ENCODE measurements around the gene KRTAP5-7. TPM values are rescaled to one million over a fixed set of nuclear protein-coding genes. Genes with fewer than 3 reads are reported as not detected.
"Not testable (repeated sequence)": the region's sequence is repeated elsewhere in the genome, so short reads cannot be mapped to it uniquely, and the experiment has no call there.

KRTAP5-7 gene
- total and polyA plus RNA-seq, 2 of the 13 experiments (the other 11 are each of a cell fraction or from before 2014, with no cell fraction given): 0.54 TPM; not detected in 1

DNA sequence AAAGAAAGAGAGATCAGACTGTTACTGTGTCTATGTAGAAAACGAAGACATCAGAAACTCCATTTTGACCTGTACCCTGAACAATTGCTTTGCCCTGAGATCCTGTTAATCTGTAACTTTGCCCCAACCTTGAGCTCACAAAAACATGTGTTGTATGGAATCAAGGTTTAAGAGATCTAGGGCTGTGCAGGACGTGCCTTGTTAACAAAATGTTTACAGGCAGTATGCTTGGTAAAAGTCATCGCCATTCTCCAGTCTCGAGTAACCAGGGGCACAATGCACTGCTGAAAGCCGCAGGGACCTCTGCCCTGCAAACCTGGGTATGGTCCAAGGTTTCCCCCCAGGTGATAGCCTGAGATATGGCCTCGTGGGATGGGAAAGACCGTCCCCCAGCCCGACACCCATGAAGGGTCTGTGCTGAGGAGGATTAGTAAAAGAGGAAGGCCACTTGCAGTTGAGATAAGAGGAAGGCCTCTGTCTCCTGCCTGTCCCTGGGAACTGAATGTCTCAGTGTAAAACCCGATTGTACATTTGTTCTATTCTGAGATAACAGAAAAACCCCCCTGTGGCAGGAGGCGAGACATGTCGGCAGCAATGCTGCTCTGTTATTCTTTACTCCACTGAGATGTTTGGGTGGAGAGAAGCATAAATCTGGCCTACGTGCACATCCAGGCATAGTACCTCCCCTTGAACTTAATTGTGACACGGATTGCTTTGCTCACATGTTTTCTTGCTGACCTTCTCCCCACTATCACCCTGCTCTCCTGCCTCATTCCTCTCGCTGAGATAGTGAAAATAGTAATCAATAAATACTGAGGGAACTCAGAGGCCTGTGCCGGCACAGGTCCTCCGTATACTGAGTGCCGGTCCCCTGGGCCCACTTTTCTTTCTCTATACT lies 7.9 kb downstream of the KRTAP5-7 start (continued):
- TF ChIP-seq, protein P1, sequence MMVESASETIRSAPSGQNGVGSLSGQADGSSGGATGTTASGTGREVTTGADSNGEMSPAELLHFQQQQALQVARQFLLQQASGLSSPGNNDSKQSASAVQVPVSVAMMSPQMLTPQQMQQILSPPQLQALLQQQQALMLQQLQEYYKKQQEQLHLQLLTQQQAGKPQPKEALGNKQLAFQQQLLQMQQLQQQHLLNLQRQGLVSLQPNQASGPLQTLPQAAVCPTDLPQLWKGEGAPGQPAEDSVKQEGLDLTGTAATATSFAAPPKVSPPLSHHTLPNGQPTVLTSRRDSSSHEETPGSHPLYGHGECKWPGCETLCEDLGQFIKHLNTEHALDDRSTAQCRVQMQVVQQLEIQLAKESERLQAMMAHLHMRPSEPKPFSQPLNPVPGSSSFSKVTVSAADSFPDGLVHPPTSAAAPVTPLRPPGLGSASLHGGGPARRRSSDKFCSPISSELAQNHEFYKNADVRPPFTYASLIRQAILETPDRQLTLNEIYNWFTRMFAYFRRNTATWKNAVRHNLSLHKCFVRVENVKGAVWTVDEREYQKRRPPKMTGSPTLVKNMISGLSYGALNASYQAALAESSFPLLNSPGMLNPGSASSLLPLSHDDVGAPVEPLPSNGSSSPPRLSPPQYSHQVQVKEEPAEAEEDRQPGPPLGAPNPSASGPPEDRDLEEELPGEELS (CRISPR knock-in tag; IDR thresholded peaks at IDR 0.05): peak; percentile 81
- TF ChIP-seq SKI (IDR thresholded peaks at IDR 0.05; ENCODE audit: partially characterized antibody) (peak; percentile 50), BORCS8-MEF2B (CRISPR knock-in tag; IDR thresholded peaks at IDR 0.05) (peak; percentile 32; the same call in 1 of the 2 replicates), NR2F6 (IDR thresholded peaks at IDR 0.05) (peak; percentile 37; the same call in 1 of the 2 replicates), NR2F6 (CRISPR knock-in tag; IDR thresholded peaks at IDR 0.05) (peak; percentile 77), MEF2D (CRISPR knock-in tag; IDR thresholded peaks at IDR 0.05) (peak; percentile 51), LCORL (CRISPR knock-in tag; IDR thresholded peaks at IDR 0.05) (peak; percentile 57), ZSCAN31 (CRISPR knock-in tag; IDR thresholded peaks at IDR 0.05; ENCODE audit: low read depth) (0 out of 2 replicates have a peak, but pooled peaks have one; percentile 26), FOXP1 (CRISPR knock-in tag; IDR thresholded peaks at IDR 0.05) (peak; percentile 77; the same call in 1 of the 2 replicates), MXD4 (CRISPR knock-in tag; IDR thresholded peaks at IDR 0.05) (0 out of 2 replicates have a peak, but pooled peaks have one; percentile 22), ZNF331 (CRISPR knock-in tag; IDR thresholded peaks at IDR 0.05) (0 out of 2 replicates have a peak, but pooled peaks have one; percentile 17), HOXA3 (CRISPR knock-in tag; IDR thresholded peaks at IDR 0.05) (peak; percentile 43; the same call in 1 of the 2 replicates)
- not testable (repeated sequence) for TF ChIP-seq LCORL, FOXP1 (IDR thresholded peaks at IDR 0.05)
- TF ChIP-seq, protein P2, sequence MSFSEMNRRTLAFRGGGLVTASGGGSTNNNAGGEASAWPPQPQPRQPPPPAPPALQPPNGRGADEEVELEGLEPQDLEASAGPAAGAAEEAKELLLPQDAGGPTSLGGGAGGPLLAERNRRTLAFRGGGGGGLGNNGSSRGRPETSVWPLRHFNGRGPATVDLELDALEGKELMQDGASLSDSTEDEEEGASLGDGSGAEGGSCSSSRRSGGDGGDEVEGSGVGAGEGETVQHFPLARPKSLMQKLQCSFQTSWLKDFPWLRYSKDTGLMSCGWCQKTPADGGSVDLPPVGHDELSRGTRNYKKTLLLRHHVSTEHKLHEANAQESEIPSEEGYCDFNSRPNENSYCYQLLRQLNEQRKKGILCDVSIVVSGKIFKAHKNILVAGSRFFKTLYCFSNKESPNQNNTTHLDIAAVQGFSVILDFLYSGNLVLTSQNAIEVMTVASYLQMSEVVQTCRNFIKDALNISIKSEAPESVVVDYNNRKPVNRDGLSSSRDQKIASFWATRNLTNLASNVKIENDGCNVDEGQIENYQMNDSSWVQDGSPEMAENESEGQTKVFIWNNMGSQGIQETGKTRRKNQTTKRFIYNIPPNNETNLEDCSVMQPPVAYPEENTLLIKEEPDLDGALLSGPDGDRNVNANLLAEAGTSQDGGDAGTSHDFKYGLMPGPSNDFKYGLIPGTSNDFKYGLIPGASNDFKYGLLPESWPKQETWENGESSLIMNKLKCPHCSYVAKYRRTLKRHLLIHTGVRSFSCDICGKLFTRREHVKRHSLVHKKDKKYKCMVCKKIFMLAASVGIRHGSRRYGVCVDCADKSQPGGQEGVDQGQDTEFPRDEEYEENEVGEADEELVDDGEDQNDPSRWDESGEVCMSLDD (CRISPR knock-in tag; IDR thresholded peaks at IDR 0.05; ENCODE audit: borderline replicate concordance): 0 out of 2 replicates have a peak, but pooled peaks have one; percentile 55
- TF ChIP-seq, protein P3, sequence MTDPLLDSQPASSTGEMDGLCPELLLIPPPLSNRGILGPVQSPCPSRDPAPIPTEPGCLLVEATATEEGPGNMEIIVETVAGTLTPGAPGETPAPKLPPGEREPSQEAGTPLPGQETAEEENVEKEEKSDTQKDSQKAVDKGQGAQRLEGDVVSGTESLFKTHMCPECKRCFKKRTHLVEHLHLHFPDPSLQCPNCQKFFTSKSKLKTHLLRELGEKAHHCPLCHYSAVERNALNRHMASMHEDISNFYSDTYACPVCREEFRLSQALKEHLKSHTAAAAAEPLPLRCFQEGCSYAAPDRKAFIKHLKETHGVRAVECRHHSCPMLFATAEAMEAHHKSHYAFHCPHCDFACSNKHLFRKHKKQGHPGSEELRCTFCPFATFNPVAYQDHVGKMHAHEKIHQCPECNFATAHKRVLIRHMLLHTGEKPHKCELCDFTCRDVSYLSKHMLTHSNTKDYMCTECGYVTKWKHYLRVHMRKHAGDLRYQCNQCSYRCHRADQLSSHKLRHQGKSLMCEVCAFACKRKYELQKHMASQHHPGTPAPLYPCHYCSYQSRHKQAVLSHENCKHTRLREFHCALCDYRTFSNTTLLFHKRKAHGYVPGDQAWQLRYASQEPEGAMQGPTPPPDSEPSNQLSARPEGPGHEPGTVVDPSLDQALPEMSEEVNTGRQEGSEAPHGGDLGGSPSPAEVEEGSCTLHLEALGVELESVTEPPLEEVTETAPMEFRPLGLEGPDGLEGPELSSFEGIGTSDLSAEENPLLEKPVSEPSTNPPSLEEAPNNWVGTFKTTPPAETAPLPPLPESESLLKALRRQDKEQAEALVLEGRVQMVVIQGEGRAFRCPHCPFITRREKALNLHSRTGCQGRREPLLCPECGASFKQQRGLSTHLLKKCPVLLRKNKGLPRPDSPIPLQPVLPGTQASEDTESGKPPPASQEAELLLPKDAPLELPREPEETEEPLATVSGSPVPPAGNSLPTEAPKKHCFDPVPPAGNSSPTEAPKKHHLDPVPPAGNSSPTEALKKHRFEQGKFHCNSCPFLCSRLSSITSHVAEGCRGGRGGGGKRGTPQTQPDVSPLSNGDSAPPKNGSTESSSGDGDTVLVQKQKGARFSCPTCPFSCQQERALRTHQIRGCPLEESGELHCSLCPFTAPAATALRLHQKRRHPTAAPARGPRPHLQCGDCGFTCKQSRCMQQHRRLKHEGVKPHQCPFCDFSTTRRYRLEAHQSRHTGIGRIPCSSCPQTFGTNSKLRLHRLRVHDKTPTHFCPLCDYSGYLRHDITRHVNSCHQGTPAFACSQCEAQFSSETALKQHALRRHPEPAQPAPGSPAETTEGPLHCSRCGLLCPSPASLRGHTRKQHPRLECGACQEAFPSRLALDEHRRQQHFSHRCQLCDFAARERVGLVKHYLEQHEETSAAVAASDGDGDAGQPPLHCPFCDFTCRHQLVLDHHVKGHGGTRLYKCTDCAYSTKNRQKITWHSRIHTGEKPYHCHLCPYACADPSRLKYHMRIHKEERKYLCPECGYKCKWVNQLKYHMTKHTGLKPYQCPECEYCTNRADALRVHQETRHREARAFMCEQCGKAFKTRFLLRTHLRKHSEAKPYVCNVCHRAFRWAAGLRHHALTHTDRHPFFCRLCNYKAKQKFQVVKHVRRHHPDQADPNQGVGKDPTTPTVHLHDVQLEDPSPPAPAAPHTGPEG (CRISPR knock-in tag; IDR thresholded peaks at IDR 0.05): peak; percentile 76
